ENCODE results near the gene BMP7.

GRCh38 chr20:57159945-57160610, 106.4 kb downstream of the BMP7 start:
- TF ChIP-seq, protein P1, sequence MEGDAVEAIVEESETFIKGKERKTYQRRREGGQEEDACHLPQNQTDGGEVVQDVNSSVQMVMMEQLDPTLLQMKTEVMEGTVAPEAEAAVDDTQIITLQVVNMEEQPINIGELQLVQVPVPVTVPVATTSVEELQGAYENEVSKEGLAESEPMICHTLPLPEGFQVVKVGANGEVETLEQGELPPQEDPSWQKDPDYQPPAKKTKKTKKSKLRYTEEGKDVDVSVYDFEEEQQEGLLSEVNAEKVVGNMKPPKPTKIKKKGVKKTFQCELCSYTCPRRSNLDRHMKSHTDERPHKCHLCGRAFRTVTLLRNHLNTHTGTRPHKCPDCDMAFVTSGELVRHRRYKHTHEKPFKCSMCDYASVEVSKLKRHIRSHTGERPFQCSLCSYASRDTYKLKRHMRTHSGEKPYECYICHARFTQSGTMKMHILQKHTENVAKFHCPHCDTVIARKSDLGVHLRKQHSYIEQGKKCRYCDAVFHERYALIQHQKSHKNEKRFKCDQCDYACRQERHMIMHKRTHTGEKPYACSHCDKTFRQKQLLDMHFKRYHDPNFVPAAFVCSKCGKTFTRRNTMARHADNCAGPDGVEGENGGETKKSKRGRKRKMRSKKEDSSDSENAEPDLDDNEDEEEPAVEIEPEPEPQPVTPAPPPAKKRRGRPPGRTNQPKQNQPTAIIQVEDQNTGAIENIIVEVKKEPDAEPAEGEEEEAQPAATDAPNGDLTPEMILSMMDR (IDR thresholded peaks at IDR 0.05): no peak
- TF ChIP-seq POLR2A (IDR thresholded peaks at IDR 0.05): no peak
